Gastrocnemius medialis (tissue), 4 donors: ENCODE measurements around the gene NUP85. TPM values are rescaled to one million over a fixed set of nuclear protein-coding genes. Genes with fewer than 3 reads are reported as not detected.

Source experiments
- ATAC-seq, 2 donors: fragments of 150-250 bp; one replicate each; pipeline ENCODE4 v1.9.1; 2016
- DNase-seq, 2 donors: peaks; one replicate each; pipeline ENCODE4 v3.0.0-alpha.2; 2019
- H3K27ac ChIP-seq, 4 donors: fragments of 200-600 bp; sonication (generic); 1 replicate in 1 of 4; 2 replicates in 3 of 4; pipeline ENCODE4 v1.5.1; 2016 to 2018; ENCODE audit warnings: mild to moderate bottlenecking in 2 of 4, moderate library complexity in 1 of 4
- H3K27me3 ChIP-seq, 3 donors: fragments of 200-600 bp; sonication (generic) in 2 of 3; 1 replicate in 1 of 3; 2 replicates in 2 of 3; pipeline versions ENCODE4 v1.5.1 to v1.6.0; 2016 to 2019; ENCODE audit warnings: mild to moderate bottlenecking in 1 of 3, moderate library complexity in 1 of 3
- H3K36me3 ChIP-seq, 2 donors: fragments of 200-600 bp; sonication (generic) in 1 of 2; one replicate each; pipeline ENCODE4 v1.5.1; 2017 to 2018
- H3K4me1 ChIP-seq, 2 donors: fragments of 200-600 bp; sonication (generic) in 1 of 2; one replicate each; pipeline ENCODE4 v1.5.1; 2016 to 2017; ENCODE audit warnings: mild to moderate bottlenecking in 2 of 2
- H3K4me3 ChIP-seq, 4 donors: fragments of 200-600 bp; sonication (generic) in 3 of 4; 1 replicate in 1 of 4; 2 replicates in 3 of 4; pipeline ENCODE4 v1.5.1; 2016 to 2019; ENCODE audit warnings: mild to moderate bottlenecking in 2 of 4
- H3K9me3 ChIP-seq, 3 donors: fragments of 200-600 bp; sonication (generic) in 2 of 3; 1 replicate in 1 of 3; 2 replicates in 2 of 3; pipeline ENCODE4 v1.5.1; 2016 to 2019
- POLR2A ChIP-seq, 2 donors: fragments of 450-650 bp; IDR thresholded peaks; one replicate each; pipeline ENCODE4 v1.6.1; 2017; ENCODE audit warnings: antibody characterized with exemption in 2 of 2, mild to moderate bottlenecking in 2 of 2, moderate library complexity in 2 of 2
- in situ Hi-C, 4 donors: fragments of 200-750 bp; cut with MboI; loops; one replicate each; pipeline versions ENCODE4 v1.15.0 to v1.8.0; 2017; ENCODE audit warnings: low sequenced_read_pairs in 4 of 4
- intact Hi-C: fragments of 100-400 bp; cut with DNase I; formaldehyde crosslinking; loops from one replicate; pipeline ENCODE4 v1.15.1; 2023; ENCODE audit warnings: low total_unique reads
- total RNA-seq, 4 donors: library from RNA; depleted of rRNA; stranded (reverse); fragments of >200 nt; gene quantifications; one replicate each; pipeline versions ENCODE4 v1.1.0 to v1.2.3, GENCODE V29; 2016
- TF ChIP-seq, protein P1 (sequence below), 5 experiments: fragments of 450-650 bp in 3 of 5; fragments of 200-600 bp in 2 of 5; sonication (generic) in 2 of 5; IDR thresholded peaks in 4 of 5; conservative IDR thresholded peaks in 1 of 5; 1 replicate in 4 of 5; 2 replicates in 1 of 5; pipeline ENCODE4 v1.5.1; 2016 to 2019; ENCODE audit warnings: antibody characterized with exemption in 5 of 5, mild to moderate bottlenecking in 3 of 5, moderate library complexity in 3 of 5

Gene NUP85
- total RNA-seq, 4 donors from 2014 or later, result 9.4 to 27.7 (median 13.6) TPM

DNA sequence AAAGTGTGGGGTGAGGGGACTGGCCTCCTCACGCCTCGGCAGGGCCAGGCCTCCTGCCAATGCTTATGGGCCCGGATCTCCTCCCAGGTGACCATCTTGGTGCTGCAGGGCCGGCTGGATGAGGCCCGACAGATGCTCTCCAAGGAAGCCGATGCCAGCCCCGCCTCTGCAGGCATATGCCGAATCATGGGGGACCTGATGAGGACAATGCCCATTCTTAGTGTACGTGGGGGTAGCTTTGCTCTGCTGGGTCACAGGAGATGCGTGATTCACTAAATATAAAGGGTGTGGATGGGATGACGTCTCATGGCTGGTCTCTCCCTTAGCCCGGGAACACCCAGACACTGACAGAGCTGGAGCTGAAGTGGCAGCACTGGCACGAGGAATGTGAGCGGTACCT lies 19.5 kb downstream of the NUP85 start:
- intact Hi-C loops (no loop called here), in situ Hi-C loops (no loop called here)
- H3K27me3 ChIP-seq, result no peaks in the 10 kb centered on the region
- TF ChIP-seq, protein P1, sequence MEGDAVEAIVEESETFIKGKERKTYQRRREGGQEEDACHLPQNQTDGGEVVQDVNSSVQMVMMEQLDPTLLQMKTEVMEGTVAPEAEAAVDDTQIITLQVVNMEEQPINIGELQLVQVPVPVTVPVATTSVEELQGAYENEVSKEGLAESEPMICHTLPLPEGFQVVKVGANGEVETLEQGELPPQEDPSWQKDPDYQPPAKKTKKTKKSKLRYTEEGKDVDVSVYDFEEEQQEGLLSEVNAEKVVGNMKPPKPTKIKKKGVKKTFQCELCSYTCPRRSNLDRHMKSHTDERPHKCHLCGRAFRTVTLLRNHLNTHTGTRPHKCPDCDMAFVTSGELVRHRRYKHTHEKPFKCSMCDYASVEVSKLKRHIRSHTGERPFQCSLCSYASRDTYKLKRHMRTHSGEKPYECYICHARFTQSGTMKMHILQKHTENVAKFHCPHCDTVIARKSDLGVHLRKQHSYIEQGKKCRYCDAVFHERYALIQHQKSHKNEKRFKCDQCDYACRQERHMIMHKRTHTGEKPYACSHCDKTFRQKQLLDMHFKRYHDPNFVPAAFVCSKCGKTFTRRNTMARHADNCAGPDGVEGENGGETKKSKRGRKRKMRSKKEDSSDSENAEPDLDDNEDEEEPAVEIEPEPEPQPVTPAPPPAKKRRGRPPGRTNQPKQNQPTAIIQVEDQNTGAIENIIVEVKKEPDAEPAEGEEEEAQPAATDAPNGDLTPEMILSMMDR (IDR thresholded peaks at IDR 0.05 in 4 of 5, conservative IDR thresholded peaks at IDR 0.05 in 1 of 5), result no peak
- no peak for TF ChIP-seq POLR2A (IDR thresholded peaks at IDR 0.05)
- no peaks in the 10 kb centered on the region for H3K4me1 ChIP-seq
- no peak for DNase-seq
- no peak overlapping the region for H3K27ac ChIP-seq
- H3K36me3 ChIP-seq, result peaks cover 0 to 42% of the 10 kb centered on the region in 2 donors
- no peaks in the 10 kb centered on the region for H3K9me3 ChIP-seq
- no peak for ATAC-seq
- no peak overlapping the region for H3K4me3 ChIP-seq

DNA sequence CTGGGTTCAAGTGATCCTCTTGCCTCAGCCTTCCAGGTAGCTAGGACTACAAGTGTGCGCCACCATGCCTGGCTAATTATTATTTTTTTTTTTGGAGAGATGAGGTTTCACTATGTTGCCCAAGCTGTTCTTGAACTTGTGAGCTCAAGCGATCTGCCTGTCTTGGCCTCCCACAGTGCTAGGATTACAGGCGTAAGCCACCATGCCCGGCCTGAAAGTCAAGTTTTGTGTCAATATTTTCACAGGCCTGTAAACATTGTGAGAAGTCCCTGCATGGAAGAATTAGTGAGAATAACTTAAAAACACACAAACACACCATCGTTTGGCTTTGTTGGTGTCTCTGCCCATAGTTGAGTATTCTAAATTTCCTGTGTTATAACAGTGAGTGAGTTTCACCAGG lies 22.2 kb downstream of the NUP85 start:
- intact Hi-C loops, result no loop called here
- ATAC-seq, result no peak
- Histone ChIP-seq H3K27me3 (no peaks in the 10 kb centered on the region), H3K4me1 (no peaks in the 10 kb centered on the region), H3K9me3 (no peaks in the 10 kb centered on the region), H3K4me3 (no peak overlapping the region), H3K27ac (no peak overlapping the region), H3K36me3 (peaks cover 0 to 54% of the 10 kb centered on the region in 2 donors)
- in situ Hi-C loops, result no loop called here
- DNase-seq, result no peak
- no peak for TF ChIP-seq POLR2A (IDR thresholded peaks at IDR 0.05)
- TF ChIP-seq, protein P1 (IDR thresholded peaks at IDR 0.05 in 4 of 5, conservative IDR thresholded peaks at IDR 0.05 in 1 of 5), result no peak

DNA sequence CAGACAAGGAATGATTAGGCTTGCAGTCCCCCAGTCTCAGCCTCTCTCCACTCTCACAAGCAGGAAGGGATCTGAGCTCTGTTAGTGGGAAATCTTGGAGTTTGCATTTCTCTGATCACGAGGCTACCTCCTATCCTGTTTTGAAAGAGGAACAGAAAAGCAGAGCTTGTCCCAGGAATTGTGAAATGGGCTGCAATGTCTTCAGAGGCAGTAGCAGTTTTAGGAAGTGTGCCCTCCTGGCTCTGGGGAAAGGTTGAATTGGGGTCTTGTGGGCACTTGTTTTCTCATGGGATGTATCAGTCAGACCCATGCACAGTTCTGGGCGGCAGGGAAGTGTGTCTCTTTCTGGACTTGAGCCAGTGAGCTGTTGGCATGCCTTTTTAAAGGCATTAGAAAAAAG lies 22.8 kb downstream of the NUP85 start:
- Histone ChIP-seq H3K4me1 (no peaks in the 10 kb centered on the region), H3K27ac (peak overlapping the region in 2 of 4 donors; percentile 7 to 47), H3K4me3 (no peak overlapping the region), H3K36me3 (peaks cover 0 to 58% of the 10 kb centered on the region in 2 donors), H3K9me3 (no peaks in the 10 kb centered on the region), H3K27me3 (no peaks in the 10 kb centered on the region)
- no peak for DNase-seq
- in situ Hi-C loops (no loop called here), intact Hi-C loops (no loop called here)
- no peak for TF ChIP-seq POLR2A (IDR thresholded peaks at IDR 0.05)
- TF ChIP-seq, protein P1 (IDR thresholded peaks at IDR 0.05 in 4 of 5, conservative IDR thresholded peaks at IDR 0.05 in 1 of 5), result no peak
- peak; percentile 16 to 47 for ATAC-seq

DNA sequence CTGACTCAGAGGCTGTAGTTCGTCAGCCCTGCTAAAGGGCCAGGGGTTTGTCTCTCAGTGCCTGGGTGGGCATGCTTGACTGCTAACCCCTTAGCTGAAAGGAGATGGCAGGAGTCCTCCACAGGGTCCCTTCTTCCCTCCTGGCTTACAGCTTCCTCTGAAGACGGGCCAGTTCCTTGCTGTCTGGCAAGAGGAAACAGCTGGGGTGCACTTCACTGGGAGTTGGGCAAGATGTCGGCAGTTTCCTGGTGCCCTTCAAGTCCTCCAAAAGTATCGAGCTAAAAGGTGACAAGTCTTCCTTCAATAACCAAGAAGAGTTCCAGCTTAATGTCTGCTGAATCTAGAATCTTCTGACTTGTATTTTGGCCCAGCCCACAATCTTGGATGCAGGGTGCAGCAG lies 23.4 kb downstream of the NUP85 start:
- H3K9me3 ChIP-seq, result no peaks in the 10 kb centered on the region
- H3K27ac ChIP-seq, result peak overlapping the region in 2 of 4 donors; percentile 7 to 47
- peaks cover 0 to 59% of the 10 kb centered on the region in 2 donors for H3K36me3 ChIP-seq
- no peaks in the 10 kb centered on the region for H3K27me3 ChIP-seq
- in situ Hi-C loops (no loop called here), intact Hi-C loops (no loop called here)
- no peaks in the 10 kb centered on the region for H3K4me1 ChIP-seq
- no peak overlapping the region for H3K4me3 ChIP-seq
- no peak for ATAC-seq
- TF ChIP-seq, protein P1 (IDR thresholded peaks at IDR 0.05 in 4 of 5, conservative IDR thresholded peaks at IDR 0.05 in 1 of 5), result no peak
- no peak for TF ChIP-seq POLR2A (IDR thresholded peaks at IDR 0.05)
- DNase-seq, result no peak

DNA sequence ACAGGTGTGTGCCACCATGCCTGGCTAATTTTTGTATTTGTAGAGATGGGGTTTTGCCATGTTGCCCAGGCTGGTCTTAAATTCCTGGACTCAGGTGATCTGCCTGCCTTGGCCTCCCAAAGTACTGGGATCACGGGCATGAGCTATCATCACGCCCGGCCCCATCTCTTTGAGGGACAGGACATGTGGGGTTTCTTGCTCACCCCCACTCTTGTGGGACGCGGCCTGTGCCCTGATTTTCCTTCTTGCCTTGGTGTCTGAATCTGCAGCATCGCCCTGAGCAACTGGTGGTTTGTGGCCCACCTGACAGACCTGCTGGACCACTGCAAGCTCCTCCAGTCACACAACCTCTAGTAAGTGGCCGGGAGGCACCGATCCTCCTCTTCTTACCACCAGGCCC lies 25.6 kb downstream of the NUP85 start:
- TF ChIP-seq, protein P1 (IDR thresholded peaks at IDR 0.05 in 4 of 5, conservative IDR thresholded peaks at IDR 0.05 in 1 of 5), result no peak
- no peak for TF ChIP-seq POLR2A (IDR thresholded peaks at IDR 0.05)

More for the DNA sequence above, 25.6 kb downstream of the NUP85 start:
- Histone ChIP-seq H3K27me3 (no peaks in the 10 kb centered on the region), H3K4me1 (no peaks in the 10 kb centered on the region), H3K9me3 (no peaks in the 10 kb centered on the region), H3K27ac (no peak overlapping the region), H3K36me3 (peaks cover 0 to 67% of the 10 kb centered on the region in 2 donors), H3K4me3 (no peak overlapping the region)
- intact Hi-C loops, result no loop called here
- no peak for ATAC-seq
- in situ Hi-C loops, result no loop called here
- DNase-seq, result no peak
